GM12878 (cell line): Measurements from ENCODE around the gene ALOXE3. TPM values are rescaled to one million over a fixed set of nuclear protein-coding genes. Genes with fewer than 3 reads are reported as not detected.

ENCODE experiments used
- ATAC-seq: fragments of 200-7000 bp; cut with Tn5 transposase; 3 replicates; pipeline ENCODE4 v1.9.1; 2020; ENCODE audit warnings: mild to moderate bottlenecking, moderate library complexity
- BruUV-seq: library from RNA; stranded (reverse); fragments of 400-500 nt; replicated peaks from 2 replicates; lab custom pipeline; 2021; lab: Mats Ljungman, UMichigan
- CTCF ChIA-PET: fragments of 300-600 bp; sonication (Branson Sonifier 250); formaldehyde crosslinking; extraction: SDS; loops from one replicate; lab custom pipeline; 2021; ENCODE audit warnings: inconsistent platforms; lab: Yijun Ruan, JAX
- POLR2A ChIA-PET: fragments of 350-600 bp; formaldehyde crosslinking; extraction: SDS; loops from one replicate; lab custom pipeline; 2021; ENCODE audit warnings: inconsistent platforms; lab: Charles Lee
- RAD21 ChIA-PET: fragments of 300-600 bp; sonication (Branson Sonifier 250); formaldehyde crosslinking; loops from one replicate; lab custom pipeline; 2023; ENCODE audit warnings: antibody characterized with exemption; ENCODE audit not compliant: unreplicated experiment; lab: Charles Lee
- SMC1A ChIA-PET: fragments of 300-600 bp; sonication (Branson Sonifier 250); formaldehyde crosslinking; loops from one replicate; lab custom pipeline; 2023; ENCODE audit not compliant: unreplicated experiment, uncharacterized antibody; lab: Charles Lee
- DNase-seq: peaks from one replicate; pipeline ENCODE4 v3.0.0-alpha.2; 2011; ENCODE audit warnings: low read depth, low spot score
- FAIRE-seq: peaks from 3 replicates; lab custom pipeline; 2011; peaks lifted over from hg19 to GRCh38; lab: Jason Lieb, UNC
- H2AFZ ChIP-seq: 2 replicates; pipeline ENCODE4 v1.6.0; 2011; ENCODE audit warnings: low read depth, low read length, control low read depth; ENCODE audit not compliant: control insufficient read depth
- H3K27ac ChIP-seq: 2 replicates; pipeline ENCODE4 v1.5.1; 2011; ENCODE audit warnings: control low read depth; ENCODE audit not compliant: control insufficient read depth, insufficient read depth
- H3K27me3 ChIP-seq, 2 experiments: replicated peaks in 1 of 2; 2 replicates each; pipeline versions ENCODE4 v1.6.0 to v1.6.1; 2011; ENCODE audit warnings: low read length in 1 of 2; ENCODE audit not compliant: control insufficient read depth in 2 of 2, insufficient read depth in 2 of 2
- H3K36me3 ChIP-seq, 2 experiments: 2 replicates each; pipeline ENCODE4 v1.5.1; 2011; ENCODE audit warnings: low read length in 1 of 2; ENCODE audit not compliant: control insufficient read depth in 2 of 2, insufficient read depth in 2 of 2
- H3K4me1 ChIP-seq: 2 replicates; pipeline ENCODE4 v1.6.1; 2011; ENCODE audit warnings: mild to moderate bottlenecking, low read length, moderate library complexity, mixed read lengths; ENCODE audit not compliant: control insufficient read depth, insufficient read depth
- H3K4me2 ChIP-seq: 2 replicates; pipeline ENCODE4 v1.6.0; 2011; ENCODE audit warnings: control low read depth; ENCODE audit not compliant: control insufficient read depth, insufficient read depth
- H3K4me3 ChIP-seq: fragments of 200-600 bp; sonication (generic); 2 replicates; pipeline ENCODE4 v1.5.1; 2016
- H3K79me2 ChIP-seq: 2 replicates; pipeline ENCODE4 v1.6.0; 2011; ENCODE audit warnings: low read length; ENCODE audit not compliant: control insufficient read depth, insufficient read depth
- H3K9ac ChIP-seq: 2 replicates; pipeline ENCODE4 v1.8.0; 2011; ENCODE audit warnings: low read length, control low read depth, mixed read lengths; ENCODE audit not compliant: control insufficient read depth, insufficient read depth
- H3K9me3 ChIP-seq: replicated peaks from 3 replicates; pipeline ENCODE4 v1.5.1; 2011; ENCODE audit warnings: mild to moderate bottlenecking, low read length; ENCODE audit not compliant: control insufficient read depth, insufficient read depth
- H4K20me1 ChIP-seq: 2 replicates; pipeline ENCODE4 v1.6.0; 2011; ENCODE audit not compliant: control insufficient read depth, insufficient read depth
- BCL3 ChIP-seq: IDR thresholded peaks from 2 replicates; pipeline ENCODE4 v1.6.1; 2011; ENCODE audit warnings: borderline replicate concordance, low read depth, mild to moderate bottlenecking, moderate library complexity, low read length; ENCODE audit not compliant: insufficient read depth, poor library complexity, severe bottlenecking
- CHD4 ChIP-seq: fragments of 200-600 bp; sonication (generic); IDR thresholded peaks from 2 replicates; pipeline ENCODE4 v1.6.1; 2016; ENCODE audit warnings: mild to moderate bottlenecking
- ELK1 ChIP-seq: IDR thresholded peaks from 2 replicates; pipeline ENCODE4 v1.6.1; 2012; ENCODE audit warnings: low read depth, low read length, improper control_type of control experiment
- MYC ChIP-seq: IDR thresholded peaks from 2 replicates; pipeline ENCODE4 v1.6.1; 2011; ENCODE audit warnings: mild to moderate bottlenecking, low read length, moderate library complexity, inconsistent platforms; ENCODE audit not compliant: insufficient read depth, insufficient replicate concordance, insufficient read length, severe bottlenecking
- NFIC ChIP-seq: IDR thresholded peaks from 2 replicates; pipeline ENCODE4 v1.6.1; 2012; ENCODE audit warnings: low read depth, mild to moderate bottlenecking, inconsistent platforms, low read length, moderate library complexity
- NFXL1 ChIP-seq: fragments of 450-650 bp; IDR thresholded peaks from 2 replicates; pipeline ENCODE4 v1.6.1; 2017; ENCODE audit warnings: antibody characterized with exemption, mild to moderate bottlenecking, borderline replicate concordance
- POLR2AphosphoS2 ChIP-seq: IDR thresholded peaks from 2 replicates; pipeline ENCODE4 v1.6.1; 2011; ENCODE audit warnings: low read depth, mild to moderate bottlenecking, low read length, improper control_type of control experiment, moderate library complexity
- POU2F2 ChIP-seq: IDR thresholded peaks from 3 replicates; pipeline ENCODE4 v1.6.1; 2011; ENCODE audit warnings: low read depth, mild to moderate bottlenecking, low read length, borderline replicate concordance
- SMAD5 ChIP-seq: IDR thresholded peaks from 2 replicates; pipeline ENCODE4 v1.6.1; 2016; ENCODE audit warnings: antibody characterized with exemption, low read depth
- STAT3 ChIP-seq: IDR thresholded peaks from 2 replicates; pipeline ENCODE4 v1.6.1; 2011; ENCODE audit warnings: low read depth, low read length, improper control_type of control experiment
- WRNIP1 ChIP-seq: IDR thresholded peaks from 2 replicates; pipeline ENCODE4 v1.6.1; 2011; ENCODE audit warnings: low read depth, low read length, improper control_type of control experiment, borderline replicate concordance
- ZNF592 ChIP-seq: fragments of 450-650 bp; IDR thresholded peaks from 2 replicates; pipeline ENCODE4 v1.6.1; 2017; ENCODE audit warnings: mild to moderate bottlenecking, moderate library complexity
- WGBS: methylation state at CpG from one replicate; pipeline ENCODE4 v1.1.6; 2016; ENCODE audit warnings: low lambda C conversion rate; ENCODE audit not compliant: insufficient replicate concordance, insufficient coverage; ENCODE audit errors: missing lambda C conversion rate; 5-methylcytosine and 5-hydroxymethylcytosine counted together
- in situ Hi-C: fragments of 300-500 bp; cut with MboI; formaldehyde crosslinking; loops from 9 replicates; pipeline ENCODE4 v1.14.3; 2018; ENCODE audit warnings: mixed read lengths
- intact Hi-C: fragments of 100-400 bp; cut with micrococcal nuclease; formaldehyde crosslinking; loops from one replicate; pipeline ENCODE4 v1.14.2; 2022; ENCODE audit not compliant: unreplicated experiment
- polyA plus RNA-seq, 11 experiments: library from polyadenylated mRNA; depleted of rRNA in 4 of 11; unstranded in 6 of 11; stranded (reverse) in 5 of 11; fragments of >200 nt; fragmentation: Nextera tagmentation in 4 of 11; fragmentation: Illumina TruSeq in 1 of 11; extraction: Ambion mirVana in 4 of 11; extraction: Trizol in 1 of 11; gene quantifications; 1 replicate in 1 of 11; 2 replicates in 10 of 11; pipeline versions ENCODE4 v1.2.1 to v1.2.3, GENCODE V29; 2011 to 2016; ENCODE audit warnings: inconsistent platforms in 2 of 11, missing spikeins in 2 of 11, low read depth in 1 of 11
- total RNA-seq, 4 experiments: library from RNA; depleted of rRNA in 3 of 4; stranded (reverse); fragments of >200 nt in 3 of 4; fragmentation: Illumina TruSeq in 1 of 4; extraction: Trizol in 1 of 4; gene quantifications; 2 replicates each; pipeline versions ENCODE4 v1.2.1 to v1.2.3, GENCODE V29; 2013 to 2021

The ALOXE3 gene
- total and polyA plus RNA-seq, 10 of the 15 experiments (the other 5 are each of a cell fraction or from before 2014, with no cell fraction given) = 0.04 TPM; not detected in 9

- RAD21 ChIA-PET = interaction anchor here (4.1 kb wide), 1 partner anchor 16 kb away, joined by 33 read pairs; no protein-coding TSS in a partner anchor
- Histone ChIP-seq H3K9ac (peak overlapping the region; percentile 3; the same call in 1 of the 2 replicates), H3K27ac (no peak overlapping the region), H3K27me3 (no peaks in the 10 kb centered on the region), H3K4me3 (peak overlapping the region; percentile 40; the same call in 1 of the 2 replicates), H2AFZ (no peak overlapping the region), H4K20me1 (no peaks in the 10 kb centered on the region; the same call in 1 of the 2 replicates), H3K36me3 (peaks cover 0 to 6% of the 10 kb centered on the region in 2 experiments; a peak in 3 of 4 replicates), H3K9me3 (no peaks in the 10 kb centered on the region), H3K79me2 (peaks cover 21% of the 10 kb centered on the region), H3K4me2 (peak overlapping the region; percentile 36; the same call in 1 of the 2 replicates), H3K4me1 (peaks cover 23% of the 10 kb centered on the region)
- no peak for DNase-seq
- POLR2A ChIA-PET = interaction anchor here (0.6 to 7.5 kb wide), 6 partner anchors 19 to 141 kb away, joined by 3 to 71 read pairs (median 4); partner anchors contain the start of genes AURKB and BORCS6
- ATAC-seq = no peak
- intact Hi-C loops = no loop called here
- SMC1A ChIA-PET = interaction anchor here (1.3 to 5.1 kb wide), 3 partner anchors 15 to 64 kb away, joined by 3 to 42 read pairs (median 4); no protein-coding TSS in a partner anchor
- no TSS peak for BruUV-seq
- in situ Hi-C loops = no loop called here
- CTCF ChIA-PET = interaction anchor here (1.8 to 4.4 kb wide), 2 partner anchors 15 to 35 kb away, joined by 6 to 36 read pairs; no protein-coding TSS in a partner anchor
- no peak for FAIRE-seq
- WGBS = 11% methylated on average over 22 of the region's 22 CpGs
- TF ChIP-seq WRNIP1 (no peak), NFIC (no peak), BCL3 (no peak), ZNF592 (no peak), MYC (no peak), ELK1 (0 out of 2 replicates have a peak, but pooled peaks have one; percentile 17), POLR2AphosphoS2 (peak; percentile 40; the same call in 1 of the 2 replicates), NFXL1 (no peak), STAT3 (no peak), SMAD5 (no peak), CHD4 (no peak), POU2F2 (no peak)
Observed at GRCh38 chr17:8153957-8154607, 35.8 kb upstream of the ALOXE3 start.
